ENCODE data around the gene NHSL2.

NHSL2 gene

GRCh38 chrX:72073633-72074032 lies 163.0 kb downstream of the NHSL2 start:
- no peak for DNase-seq
- Histone ChIP-seq H3K27ac (no peak overlapping the region), H3K27me3 (ENCODE audit: insufficient read depth, low read depth, severe bottlenecking) (no peaks in the 10 kb centered on the region)

GRCh38 chrX:72078411-72078810 lies 167.8 kb downstream of the NHSL2 start:
- DNase-seq: no peak
- Histone ChIP-seq H3K27ac (no peak overlapping the region), H3K4me3 (ENCODE audit: low read depth, low read length) (no peak overlapping the region), H3K27me3 (ENCODE audit: insufficient read depth, low read depth, severe bottlenecking) (no peaks in the 10 kb centered on the region), H3K36me3 (no peaks in the 10 kb centered on the region), H3K9me3 (ENCODE audit: severe bottlenecking) (no peaks in the 10 kb centered on the region)
- no peak for TF ChIP-seq CTCF (IDR thresholded peaks at IDR 0.05; ENCODE audit: low read depth, low read length)

More at GRCh38 chrX:72073633-72074032, 163.0 kb downstream of the NHSL2 start:
- Histone ChIP-seq H3K9me3 (ENCODE audit: severe bottlenecking) (no peaks in the 10 kb centered on the region), H3K36me3 (no peaks in the 10 kb centered on the region), H3K4me3 (ENCODE audit: low read depth, low read length) (no peak overlapping the region)
- no peak for TF ChIP-seq CTCF (IDR thresholded peaks at IDR 0.05; ENCODE audit: low read depth, low read length)

- Histone ChIP-seq H3K9me3 (ENCODE audit: severe bottlenecking) (no peaks in the 10 kb centered on the region), H3K27me3 (ENCODE audit: insufficient read depth, low read depth, severe bottlenecking) (no peaks in the 10 kb centered on the region), H3K36me3 (no peaks in the 10 kb centered on the region), H3K27ac (no peak overlapping the region), H3K4me3 (ENCODE audit: low read depth, low read length) (no peak overlapping the region)
- no peak for TF ChIP-seq CTCF (IDR thresholded peaks at IDR 0.05; ENCODE audit: low read depth, low read length)
- no peak for DNase-seq
Observed at GRCh38 chrX:72079607-72080006, 169.0 kb downstream of the NHSL2 start.

- H3K27me3 ChIP-seq (ENCODE audit: insufficient read depth, low read depth, severe bottlenecking): no peaks in the 10 kb centered on the region
- no peak for DNase-seq
- H3K9me3 ChIP-seq (ENCODE audit: severe bottlenecking): no peaks in the 10 kb centered on the region
- no peaks in the 10 kb centered on the region for H3K36me3 ChIP-seq
- H3K27ac ChIP-seq: no peak overlapping the region
- no peak overlapping the region for H3K4me3 ChIP-seq (ENCODE audit: low read depth, low read length)
- no peak for TF ChIP-seq CTCF (IDR thresholded peaks at IDR 0.05; ENCODE audit: low read depth, low read length)
Observed at GRCh38 chrX:72080150-72080549, 169.5 kb downstream of the NHSL2 start.

GRCh38 chrX:72080800-72081199 lies 170.2 kb downstream of the NHSL2 start:
- Histone ChIP-seq H3K27me3 (ENCODE audit: insufficient read depth, low read depth, severe bottlenecking) (no peaks in the 10 kb centered on the region), H3K27ac (peak overlapping the region; percentile 29; the same call in 1 of the 2 replicates), H3K36me3 (no peaks in the 10 kb centered on the region), H3K4me3 (ENCODE audit: low read depth, low read length) (no peak overlapping the region), H3K9me3 (ENCODE audit: severe bottlenecking) (no peaks in the 10 kb centered on the region)
- no peak for TF ChIP-seq CTCF (IDR thresholded peaks at IDR 0.05; ENCODE audit: low read depth, low read length)
- no peak for DNase-seq

GRCh38 chrX:72081605-72082320 lies 171.1 kb downstream of the NHSL2 start:
- Histone ChIP-seq H3K27me3 (ENCODE audit: insufficient read depth, low read depth, severe bottlenecking) (no peaks in the 10 kb centered on the region), H3K36me3 (no peaks in the 10 kb centered on the region), H3K27ac (peak overlapping the region; percentile 33), H3K4me3 (ENCODE audit: low read depth, low read length) (no peak overlapping the region), H3K9me3 (ENCODE audit: severe bottlenecking) (no peaks in the 10 kb centered on the region)
- no peak for DNase-seq
- TF ChIP-seq CTCF (IDR thresholded peaks at IDR 0.05; ENCODE audit: low read depth, low read length): no peak

All from WERI-Rb-1 (cell line).